ENCODE data around the gene DCDC1. TPM values are rescaled to one million over a fixed set of nuclear protein-coding genes. Genes with fewer than 3 reads are reported as not detected.
A peak's percentile ranks its signal among the peaks of the same experiment; 100 is the strongest.

Gene DCDC1
- total RNA-seq, 4 donors from 2014 or later: 0.32 TPM; not detected in 3

GRCh38 chr11:31351168-31351567 lies 18.4 kb downstream of the DCDC1 start:
- Histone ChIP-seq H3K27ac (no peak overlapping the region), H3K9me3 (no peaks in the 10 kb centered on the region), H3K27me3 (no peaks in the 10 kb centered on the region), H3K4me3 (no peak overlapping the region), H3K4me1 (no peaks in the 10 kb centered on the region), H3K36me3 (no peaks in the 10 kb centered on the region)
- TF ChIP-seq POLR2A (IDR thresholded peaks at IDR 0.05) (no peak), CTCF (IDR thresholded peaks at IDR 0.05) (no peak), POLR2AphosphoS5 (IDR thresholded peaks at IDR 0.05) (no peak), EP300 (IDR thresholded peaks at IDR 0.05; ENCODE audit: low read depth) (no peak)
- in situ Hi-C loops (cut with MboI; ENCODE audit: low pct_ligation_motif_present in 1 of 4, low pct_unique_long_range_greater_than_20kb in 1 of 4, low sequenced_read_pairs in 3 of 4): no loop called here
- no peak for DNase-seq
- intact Hi-C loops (cut with DNase I; ENCODE audit: low total_unique reads): no loop called here

GRCh38 chr11:31340903-31341572 lies 28.5 kb downstream of the DCDC1 start:
- Histone ChIP-seq H3K4me1 (no peaks in the 10 kb centered on the region), H3K36me3 (no peaks in the 10 kb centered on the region), H3K27me3 (no peaks in the 10 kb centered on the region), H3K27ac (no peak overlapping the region), H3K9me3 (no peaks in the 10 kb centered on the region), H3K4me3 (no peak overlapping the region)
- intact Hi-C loops (cut with DNase I; ENCODE audit: low total_unique reads) (no loop called here), in situ Hi-C loops (cut with MboI; ENCODE audit: low pct_ligation_motif_present in 1 of 4, low pct_unique_long_range_greater_than_20kb in 1 of 4, low sequenced_read_pairs in 3 of 4) (no loop called here)
- DNase-seq: no peak
- 75 to 77% methylated on average over 3 to 5 of the region's 5 CpGs for WGBS, 2 donors (ENCODE audit: low coverage in 1 of 2)
- TF ChIP-seq CTCF (IDR thresholded peaks at IDR 0.05): peak in 4 of 5 experiments; percentile 9 to 29 (median 20)
- no peak for TF ChIP-seq POLR2AphosphoS5 (IDR thresholded peaks at IDR 0.05)
- no peak for TF ChIP-seq POLR2A (IDR thresholded peaks at IDR 0.05)

- 46 to 71% methylated on average over 1 to 2 of the region's 2 CpGs for WGBS, 2 donors (ENCODE audit: low coverage in 1 of 2)
Observed at GRCh38 chr11:31337806-31338205, 31.7 kb downstream of the DCDC1 start.

GRCh38 chr11:31328697-31329096 lies 40.8 kb downstream of the DCDC1 start:
- Histone ChIP-seq H3K36me3 (no peaks in the 10 kb centered on the region), H3K4me3 (no peak overlapping the region), H3K4me1 (no peaks in the 10 kb centered on the region), H3K9me3 (no peaks in the 10 kb centered on the region), H3K27me3 (no peaks in the 10 kb centered on the region), H3K27ac (no peak overlapping the region)
- intact Hi-C loops (cut with DNase I; ENCODE audit: low total_unique reads): no loop called here
- no peak for TF ChIP-seq POLR2A (IDR thresholded peaks at IDR 0.05)
- no peak for TF ChIP-seq EP300 (IDR thresholded peaks at IDR 0.05; ENCODE audit: low read depth)
- no peak for TF ChIP-seq POLR2AphosphoS5 (IDR thresholded peaks at IDR 0.05)
- no peak for TF ChIP-seq CTCF (IDR thresholded peaks at IDR 0.05)
- 82 to 87% methylated on average over 6 of the region's 6 CpGs for WGBS, 2 donors (ENCODE audit: low coverage in 1 of 2)
- in situ Hi-C loops (cut with MboI; ENCODE audit: low pct_ligation_motif_present in 1 of 4, low pct_unique_long_range_greater_than_20kb in 1 of 4, low sequenced_read_pairs in 3 of 4): no loop called here
- no peak for DNase-seq

More at GRCh38 chr11:31337806-31338205, 31.7 kb downstream of the DCDC1 start:
- Histone ChIP-seq H3K27ac (no peak overlapping the region), H3K9me3 (no peaks in the 10 kb centered on the region), H3K27me3 (no peaks in the 10 kb centered on the region), H3K4me3 (no peak overlapping the region), H3K4me1 (no peaks in the 10 kb centered on the region), H3K36me3 (no peaks in the 10 kb centered on the region)
- intact Hi-C loops (cut with DNase I; ENCODE audit: low total_unique reads) (no loop called here), in situ Hi-C loops (cut with MboI; ENCODE audit: low pct_ligation_motif_present in 1 of 4, low pct_unique_long_range_greater_than_20kb in 1 of 4, low sequenced_read_pairs in 3 of 4) (no loop called here)
- no peak for DNase-seq
- no peak for TF ChIP-seq POLR2A (IDR thresholded peaks at IDR 0.05)
- no peak for TF ChIP-seq POLR2AphosphoS5 (IDR thresholded peaks at IDR 0.05)
- no peak for TF ChIP-seq CTCF (IDR thresholded peaks at IDR 0.05)
- TF ChIP-seq EP300 (IDR thresholded peaks at IDR 0.05; ENCODE audit: low read depth): no peak
